Activated CD4-positive, alpha-beta T cell treated with anti-CD3 and anti-CD28 coated beads, Interleukin-2, amount 50 U/mL, for 1 hour (primary cell): ENCODE data around the gene NRSN2.
"Not testable (repeated sequence)": the region's sequence is repeated elsewhere in the genome, so short reads cannot be mapped to it uniquely, and the experiment has no call there.

Source experiments
- DNase-seq: peaks from one replicate; pipeline ENCODE4 v3.0.0-alpha.2; 2020

The NRSN2 gene

GRCh38 chr20:375265-375889, 28.5 kb downstream of the NRSN2 start:
- DNase-seq: no peak

GRCh38 chr20:376089-376488, 29.2 kb downstream of the NRSN2 start:
- DNase-seq: no peak

- DNase-seq: no peak
Observed at GRCh38 chr20:376750-377149, 29.8 kb downstream of the NRSN2 start.

GRCh38 chr20:377578-377977, 30.7 kb downstream of the NRSN2 start:
- DNase-seq: not testable (repeated sequence)

- no peak for DNase-seq
Observed at GRCh38 chr20:378961-379336, 32.0 kb downstream of the NRSN2 start.

- DNase-seq: peak; percentile 55
Observed at GRCh38 chr20:380763-381580, 34.1 kb downstream of the NRSN2 start.

GRCh38 chr20:381581-382290, 34.8 kb downstream of the NRSN2 start:
- peak; percentile 60 for DNase-seq

- no peak for DNase-seq
Observed at GRCh38 chr20:382291-383115, 35.6 kb downstream of the NRSN2 start.

GRCh38 chr20:383889-384288, 37.0 kb downstream of the NRSN2 start:
- DNase-seq: no peak

GRCh38 chr20:384723-385122, 37.8 kb downstream of the NRSN2 start:
- DNase-seq: no peak

GRCh38 chr20:385448-385847, 38.5 kb downstream of the NRSN2 start:
- no peak for DNase-seq

- not testable (repeated sequence) for DNase-seq
Observed at GRCh38 chr20:386634-387033, 39.7 kb downstream of the NRSN2 start.

GRCh38 chr20:387520-387919, 40.6 kb downstream of the NRSN2 start:
- DNase-seq: no peak

GRCh38 chr20:388034-388994, 41.4 kb downstream of the NRSN2 start:
- DNase-seq: no peak

- no peak for DNase-seq
Observed at GRCh38 chr20:389220-389619, 42.3 kb downstream of the NRSN2 start.

GRCh38 chr20:391041-391711, 44.3 kb downstream of the NRSN2 start:
- DNase-seq: no peak

GRCh38 chr20:393296-393695, 46.4 kb downstream of the NRSN2 start:
- not testable (repeated sequence) for DNase-seq

GRCh38 chr20:396252-396618, 49.3 kb downstream of the NRSN2 start:
- no peak for DNase-seq

- DNase-seq: no peak
Observed at GRCh38 chr20:396619-397431, 49.9 kb downstream of the NRSN2 start.
